ENCODE data around the gene SHANK1.
A peak's percentile ranks its signal among the peaks of the same experiment; 100 is the strongest.

The SHANK1 gene

GRCh38 chr19:50659318-50660087 is 60.1 kb downstream of the SHANK1 start:
- no peak for DNase-seq (ENCODE audit: low read depth)

- DNase-seq (ENCODE audit: low read depth): peak; percentile 57
Observed at GRCh38 chr19:50658441-50659317, 60.9 kb downstream of the SHANK1 start.

GRCh38 chr19:50657712-50658440 is 61.7 kb downstream of the SHANK1 start:
- peak; percentile 83 for DNase-seq (ENCODE audit: low read depth)

GRCh38 chr19:50657222-50657669 is 62.4 kb downstream of the SHANK1 start:
- DNase-seq (ENCODE audit: low read depth): no peak

- DNase-seq (ENCODE audit: low read depth): no peak
Observed at GRCh38 chr19:50654882-50655281, 64.7 kb downstream of the SHANK1 start.

GRCh38 chr19:50652722-50653121 is 66.9 kb downstream of the SHANK1 start:
- no peak for DNase-seq (ENCODE audit: low read depth)

- no peak for DNase-seq (ENCODE audit: low read depth)
Observed at GRCh38 chr19:50651174-50651573, 68.4 kb downstream of the SHANK1 start.

- no peak for DNase-seq (ENCODE audit: low read depth)
Observed at GRCh38 chr19:50649433-50650391, 69.9 kb downstream of the SHANK1 start, which contains the start of gene C19orf81. TSS of gene C19orf81 (plus strand) at chr19:50649445. CDS start at chr19:50649445, 0 bp downstream.

GRCh38 chr19:50648659-50649058 is 70.9 kb downstream of the SHANK1 start:
- DNase-seq (ENCODE audit: low read depth): no peak

- DNase-seq (ENCODE audit: low read depth): no peak
Observed at GRCh38 chr19:50647879-50648615, 71.6 kb downstream of the SHANK1 start.

- DNase-seq (ENCODE audit: low read depth): no peak
Observed at GRCh38 chr19:50646074-50646807, 73.4 kb downstream of the SHANK1 start.

GRCh38 chr19:50645107-50645506 is 74.5 kb downstream of the SHANK1 start:
- DNase-seq (ENCODE audit: low read depth): no peak

- DNase-seq (ENCODE audit: low read depth): no peak
Observed at GRCh38 chr19:50644315-50644915, 75.2 kb downstream of the SHANK1 start.

- DNase-seq (ENCODE audit: low read depth): no peak
Observed at GRCh38 chr19:50640368-50640767, 79.2 kb downstream of the SHANK1 start.

- DNase-seq (ENCODE audit: low read depth): peak; percentile 29
Observed at GRCh38 chr19:50639121-50640112, 80.2 kb downstream of the SHANK1 start, which contains the start of gene SYT3. TSS of gene SYT3 (minus strand) at chr19:50639881. CDS start at chr19:50637411, 2,470 bp downstream.

- DNase-seq (ENCODE audit: low read depth): no peak
Observed at GRCh38 chr19:50638600-50638999, 81.0 kb downstream of the SHANK1 start.

GRCh38 chr19:50636317-50637085 is 83.1 kb downstream of the SHANK1 start:
- DNase-seq (ENCODE audit: low read depth): no peak

Measured in activated T-cell treated with anti-CD3 and anti-CD28 coated beads for 24 hours (primary cell).